HepG2 (cell line): ENCODE measurements around the gene SAMD5. TPM values are rescaled to one million over a fixed set of nuclear protein-coding genes. Genes with fewer than 3 reads are reported as not detected.

Source experiments
- CREM ChIP-seq, 2 experiments: sonication (generic) in 1 of 2; formaldehyde crosslinking in 1 of 2; IDR thresholded peaks; 2 replicates each; pipeline versions ENCODE4 v1.4.0 to v1.6.1; 2016 to 2020; ENCODE audit warnings: antibody characterized with exemption in 1 of 2, mild to moderate bottlenecking in 1 of 2, missing genetic modification reagents in 1 of 2
- MAF1 ChIP-seq: sonication (generic); formaldehyde crosslinking; IDR thresholded peaks from 2 replicates; pipeline ENCODE4 v1.5.0; 2020; ENCODE audit warnings: missing genetic modification reagents, borderline replicate concordance
- MEF2D ChIP-seq: sonication (generic); formaldehyde crosslinking; IDR thresholded peaks from 2 replicates; pipeline ENCODE4 v1.5.1; 2020; ENCODE audit warnings: mild to moderate bottlenecking, missing genetic modification reagents
- SKI ChIP-seq: fragments of 450-650 bp; IDR thresholded peaks from one replicate; pipeline ENCODE4 v1.6.1; 2018; ENCODE audit warnings: mild to moderate bottlenecking; ENCODE audit not compliant: partially characterized antibody
- SMC3 ChIP-seq: IDR thresholded peaks from 2 replicates; pipeline ENCODE4 v1.6.1; 2011; ENCODE audit warnings: low read length, improper control_type of control experiment
- ZSCAN21 ChIP-seq: sonication (generic); formaldehyde crosslinking; IDR thresholded peaks from 2 replicates; pipeline ENCODE4 v1.8.0; 2022; ENCODE audit warnings: mild to moderate bottlenecking, missing genetic modification reagents, moderate library complexity, borderline replicate concordance
- polyA plus RNA-seq, 8 experiments: library from polyadenylated mRNA; depleted of rRNA in 3 of 8; stranded (reverse) in 7 of 8; unstranded in 1 of 8; fragments of >200 nt; fragmentation: Illumina TruSeq in 4 of 8; extraction: Trizol in 4 of 8; gene quantifications; 2 replicates each; pipeline versions ENCODE4 v1.2.1 to v1.2.3, GENCODE V29; 2011 to 2016; ENCODE audit warnings: low read depth in 4 of 8, missing spikeins in 1 of 8, mixed read lengths in 1 of 8; ENCODE audit not compliant: insufficient read depth in 1 of 8
- total RNA-seq, 5 experiments: library from RNA; depleted of rRNA; stranded (reverse); fragments of >200 nt; fragmentation: Illumina TruSeq; extraction: Trizol; gene quantifications; 2 replicates each; pipeline ENCODE4 v1.2.3, GENCODE V29; 2016; ENCODE audit warnings: low read depth in 1 of 5
- TF ChIP-seq, protein P1 (sequence below): sonication (generic); formaldehyde crosslinking; IDR thresholded peaks from 2 replicates; pipeline ENCODE4 v1.4.0; 2020; ENCODE audit warnings: mild to moderate bottlenecking, missing genetic modification reagents
- TF ChIP-seq, protein P2 (sequence below): IDR thresholded peaks from 2 replicates; pipeline ENCODE4 v1.6.1; 2016; ENCODE audit warnings: low read depth
- TF ChIP-seq, protein P3 (sequence below): sonication (generic); formaldehyde crosslinking; IDR thresholded peaks from 2 replicates; pipeline ENCODE4 v1.9.0; 2021; ENCODE audit warnings: missing genetic modification reagents, borderline replicate concordance
- TF ChIP-seq, protein P4 (sequence below): sonication (generic); formaldehyde crosslinking; IDR thresholded peaks from 2 replicates; pipeline ENCODE4 v1.8.0; 2022; ENCODE audit warnings: missing genetic modification reagents, mild to moderate bottlenecking, moderate library complexity, borderline replicate concordance
- TF ChIP-seq, protein P5 (sequence below): sonication (generic); formaldehyde crosslinking; IDR thresholded peaks from 2 replicates; pipeline ENCODE4 v1.5.1; 2020; ENCODE audit warnings: mild to moderate bottlenecking, missing genetic modification reagents, moderate library complexity

Gene SAMD5
- total and polyA plus RNA-seq, 2 of the 13 experiments (the other 11 are each of a cell fraction or from before 2014, with no cell fraction given) = 0.02 to 0.07 TPM

DNA sequence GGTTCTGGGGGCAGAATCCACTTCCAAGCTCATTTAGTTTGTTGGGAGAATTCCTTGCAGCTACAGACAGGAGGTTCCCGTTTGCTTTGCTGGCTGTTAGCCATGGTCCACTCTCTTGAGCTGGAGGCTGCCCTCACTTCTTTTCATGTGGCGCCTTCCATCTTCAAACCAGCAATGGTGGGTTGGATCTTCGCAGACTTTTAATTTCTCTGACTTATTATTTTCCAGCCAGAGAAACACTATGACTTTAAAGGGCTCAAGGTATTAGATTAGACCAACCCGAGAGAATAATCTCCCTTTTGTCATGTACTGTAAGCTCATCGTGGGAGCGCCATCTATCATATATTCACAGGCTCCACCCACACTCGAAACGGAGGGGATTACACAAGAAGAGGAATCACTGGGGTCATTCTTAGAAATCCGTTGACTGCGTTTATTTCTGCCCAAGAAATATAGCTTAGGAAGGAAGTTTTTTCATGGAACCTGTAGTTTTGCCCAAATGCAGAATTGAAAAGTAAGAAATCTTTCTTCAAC, 38.9 kb downstream of the SAMD5 start (continued):
- TF ChIP-seq, protein P1, sequence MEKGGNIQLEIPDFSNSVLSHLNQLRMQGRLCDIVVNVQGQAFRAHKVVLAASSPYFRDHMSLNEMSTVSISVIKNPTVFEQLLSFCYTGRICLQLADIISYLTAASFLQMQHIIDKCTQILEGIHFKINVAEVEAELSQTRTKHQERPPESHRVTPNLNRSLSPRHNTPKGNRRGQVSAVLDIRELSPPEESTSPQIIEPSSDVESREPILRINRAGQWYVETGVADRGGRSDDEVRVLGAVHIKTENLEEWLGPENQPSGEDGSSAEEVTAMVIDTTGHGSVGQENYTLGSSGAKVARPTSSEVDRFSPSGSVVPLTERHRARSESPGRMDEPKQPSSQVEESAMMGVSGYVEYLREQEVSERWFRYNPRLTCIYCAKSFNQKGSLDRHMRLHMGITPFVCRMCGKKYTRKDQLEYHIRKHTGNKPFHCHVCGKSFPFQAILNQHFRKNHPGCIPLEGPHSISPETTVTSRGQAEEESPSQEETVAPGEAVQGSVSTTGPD = no peak
- TF ChIP-seq, protein P2, sequence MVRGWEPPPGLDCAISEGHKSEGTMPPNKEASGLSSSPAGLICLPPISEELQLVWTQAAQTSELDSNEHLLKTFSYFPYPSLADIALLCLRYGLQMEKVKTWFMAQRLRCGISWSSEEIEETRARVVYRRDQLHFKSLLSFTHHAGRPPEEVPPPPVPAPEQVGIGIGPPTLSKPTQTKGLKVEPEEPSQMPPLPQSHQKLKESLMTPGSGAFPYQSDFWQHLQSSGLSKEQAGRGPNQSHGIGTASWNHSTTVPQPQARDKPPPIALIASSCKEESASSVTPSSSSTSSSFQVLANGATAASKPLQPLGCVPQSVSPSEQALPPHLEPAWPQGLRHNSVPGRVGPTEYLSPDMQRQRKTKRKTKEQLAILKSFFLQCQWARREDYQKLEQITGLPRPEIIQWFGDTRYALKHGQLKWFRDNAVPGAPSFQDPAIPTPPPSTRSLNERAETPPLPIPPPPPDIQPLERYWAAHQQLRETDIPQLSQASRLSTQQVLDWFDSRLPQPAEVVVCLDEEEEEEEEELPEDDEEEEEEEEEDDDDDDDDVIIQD (CRISPR knock-in tag) = no peak
- TF ChIP-seq MEF2D (CRISPR knock-in tag) (no peak), SKI (no peak), SMC3 (no peak), MAF1 (CRISPR knock-in tag) (no peak), CREM (IDR thresholded peaks at IDR 0.05) (no peak), CREM (CRISPR knock-in tag; IDR thresholded peaks at IDR 0.05) (no peak), ZSCAN21 (CRISPR knock-in tag) (no peak)
- TF ChIP-seq, protein P3, sequence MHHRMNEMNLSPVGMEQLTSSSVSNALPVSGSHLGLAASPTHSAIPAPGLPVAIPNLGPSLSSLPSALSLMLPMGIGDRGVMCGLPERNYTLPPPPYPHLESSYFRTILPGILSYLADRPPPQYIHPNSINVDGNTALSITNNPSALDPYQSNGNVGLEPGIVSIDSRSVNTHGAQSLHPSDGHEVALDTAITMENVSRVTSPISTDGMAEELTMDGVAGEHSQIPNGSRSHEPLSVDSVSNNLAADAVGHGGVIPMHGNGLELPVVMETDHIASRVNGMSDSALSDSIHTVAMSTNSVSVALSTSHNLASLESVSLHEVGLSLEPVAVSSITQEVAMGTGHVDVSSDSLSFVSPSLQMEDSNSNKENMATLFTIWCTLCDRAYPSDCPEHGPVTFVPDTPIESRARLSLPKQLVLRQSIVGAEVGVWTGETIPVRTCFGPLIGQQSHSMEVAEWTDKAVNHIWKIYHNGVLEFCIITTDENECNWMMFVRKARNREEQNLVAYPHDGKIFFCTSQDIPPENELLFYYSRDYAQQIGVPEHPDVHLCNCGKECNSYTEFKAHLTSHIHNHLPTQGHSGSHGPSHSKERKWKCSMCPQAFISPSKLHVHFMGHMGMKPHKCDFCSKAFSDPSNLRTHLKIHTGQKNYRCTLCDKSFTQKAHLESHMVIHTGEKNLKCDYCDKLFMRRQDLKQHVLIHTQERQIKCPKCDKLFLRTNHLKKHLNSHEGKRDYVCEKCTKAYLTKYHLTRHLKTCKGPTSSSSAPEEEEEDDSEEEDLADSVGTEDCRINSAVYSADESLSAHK (CRISPR knock-in tag) = no peak
- TF ChIP-seq, protein P4, sequence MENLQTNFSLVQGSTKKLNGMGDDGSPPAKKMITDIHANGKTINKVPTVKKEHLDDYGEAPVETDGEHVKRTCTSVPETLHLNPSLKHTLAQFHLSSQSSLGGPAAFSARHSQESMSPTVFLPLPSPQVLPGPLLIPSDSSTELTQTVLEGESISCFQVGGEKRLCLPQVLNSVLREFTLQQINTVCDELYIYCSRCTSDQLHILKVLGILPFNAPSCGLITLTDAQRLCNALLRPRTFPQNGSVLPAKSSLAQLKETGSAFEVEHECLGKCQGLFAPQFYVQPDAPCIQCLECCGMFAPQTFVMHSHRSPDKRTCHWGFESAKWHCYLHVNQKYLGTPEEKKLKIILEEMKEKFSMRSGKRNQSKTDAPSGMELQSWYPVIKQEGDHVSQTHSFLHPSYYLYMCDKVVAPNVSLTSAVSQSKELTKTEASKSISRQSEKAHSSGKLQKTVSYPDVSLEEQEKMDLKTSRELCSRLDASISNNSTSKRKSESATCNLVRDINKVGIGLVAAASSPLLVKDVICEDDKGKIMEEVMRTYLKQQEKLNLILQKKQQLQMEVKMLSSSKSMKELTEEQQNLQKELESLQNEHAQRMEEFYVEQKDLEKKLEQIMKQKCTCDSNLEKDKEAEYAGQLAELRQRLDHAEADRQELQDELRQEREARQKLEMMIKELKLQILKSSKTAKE (CRISPR knock-in tag) = no peak
- TF ChIP-seq, protein P5, sequence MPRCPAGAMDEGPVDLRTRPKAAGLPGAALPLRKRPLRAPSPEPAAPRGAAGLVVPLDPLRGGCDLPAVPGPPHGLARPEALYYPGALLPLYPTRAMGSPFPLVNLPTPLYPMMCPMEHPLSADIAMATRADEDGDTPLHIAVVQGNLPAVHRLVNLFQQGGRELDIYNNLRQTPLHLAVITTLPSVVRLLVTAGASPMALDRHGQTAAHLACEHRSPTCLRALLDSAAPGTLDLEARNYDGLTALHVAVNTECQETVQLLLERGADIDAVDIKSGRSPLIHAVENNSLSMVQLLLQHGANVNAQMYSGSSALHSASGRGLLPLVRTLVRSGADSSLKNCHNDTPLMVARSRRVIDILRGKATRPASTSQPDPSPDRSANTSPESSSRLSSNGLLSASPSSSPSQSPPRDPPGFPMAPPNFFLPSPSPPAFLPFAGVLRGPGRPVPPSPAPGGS = no peak
